H9 (cell line): ENCODE measurements around the gene ENO3. TPM values are rescaled to one million over a fixed set of nuclear protein-coding genes. Genes with fewer than 3 reads are reported as not detected.

Experiments
- DNase-seq: peaks from one replicate; pipeline ENCODE4 v3.0.0-alpha.2; 2017
- H2AFZ ChIP-seq: one replicate; pipeline ENCODE4 v1.6.1; 2013; ENCODE audit warnings: mild to moderate bottlenecking, low read length, control low read depth, moderate library complexity
- H2AK5ac ChIP-seq: 2 replicates; pipeline ENCODE4 v1.6.1; 2013; ENCODE audit warnings: low read length, control low read depth, mixed read lengths; ENCODE audit not compliant: insufficient read length
- H2BK120ac ChIP-seq: one replicate; pipeline ENCODE4 v1.6.1; 2013; ENCODE audit warnings: low read depth, mild to moderate bottlenecking, low read length, control low read depth, inconsistent platforms; ENCODE audit not compliant: poor library complexity, severe bottlenecking
- H2BK12ac ChIP-seq: 2 replicates; pipeline ENCODE4 v1.6.1; 2013; ENCODE audit warnings: low read length, control low read depth, mixed read lengths, low read depth; ENCODE audit not compliant: insufficient read length
- H2BK15ac ChIP-seq: 2 replicates; pipeline ENCODE4 v1.6.1; 2013; ENCODE audit warnings: low read depth, low read length, control low read depth
- H2BK20ac ChIP-seq: one replicate; pipeline ENCODE4 v1.6.1; 2013; ENCODE audit warnings: low read depth, mild to moderate bottlenecking, low read length, control low read depth, inconsistent platforms; ENCODE audit not compliant: poor library complexity, severe bottlenecking
- H2BK5ac ChIP-seq: 2 replicates; pipeline ENCODE4 v1.6.1; 2013; ENCODE audit warnings: low read length, control low read depth, mixed read lengths; ENCODE audit not compliant: insufficient read length
- H3K14ac ChIP-seq: 2 replicates; pipeline ENCODE4 v1.6.1; 2013; ENCODE audit warnings: low read length, control low read depth; ENCODE audit not compliant: insufficient read depth
- H3K18ac ChIP-seq: 2 replicates; pipeline ENCODE4 v1.6.1; 2013; ENCODE audit warnings: low read depth, mild to moderate bottlenecking, mixed read lengths, low read length, control low read depth; ENCODE audit not compliant: insufficient read length
- H3K23ac ChIP-seq: 2 replicates; pipeline ENCODE4 v1.6.1; 2013; ENCODE audit warnings: low read length, control low read depth, mixed read lengths, low read depth; ENCODE audit not compliant: insufficient read length
- H3K23me2 ChIP-seq: 2 replicates; pipeline ENCODE4 v1.6.1; 2013; ENCODE audit warnings: low read depth, mild to moderate bottlenecking, mixed read lengths, low read length, control low read depth; ENCODE audit not compliant: insufficient read length, poor library complexity, severe bottlenecking
- H3K27ac ChIP-seq: 2 replicates; pipeline ENCODE4 v1.5.1; 2013; ENCODE audit warnings: low read length, control low read depth, mixed read lengths, low read depth; ENCODE audit not compliant: insufficient read length
- H3K27me3 ChIP-seq: 2 replicates; pipeline ENCODE4 v1.6.1; 2013; ENCODE audit warnings: low read length, control low read depth, inconsistent platforms; ENCODE audit not compliant: insufficient read depth
- H3K4ac ChIP-seq: 2 replicates; pipeline ENCODE4 v1.6.1; 2013; ENCODE audit warnings: low read depth, mild to moderate bottlenecking, control low read depth, inconsistent platforms, low read length, moderate library complexity
- H3K4me1 ChIP-seq: 2 replicates; pipeline ENCODE4 v1.6.1; 2013; ENCODE audit warnings: low read length, control low read depth, inconsistent platforms; ENCODE audit not compliant: insufficient read depth
- H3K4me2 ChIP-seq: 2 replicates; pipeline ENCODE4 v1.6.1; 2013; ENCODE audit warnings: low read length, control low read depth, mixed read lengths; ENCODE audit not compliant: insufficient read length, insufficient read depth
- H3K56ac ChIP-seq: 2 replicates; pipeline ENCODE4 v1.6.1; 2013; ENCODE audit warnings: low read depth, mild to moderate bottlenecking, mixed read lengths, low read length, control low read depth; ENCODE audit not compliant: insufficient read length
- H3K79me1 ChIP-seq: 2 replicates; pipeline ENCODE4 v1.6.1; 2013; ENCODE audit warnings: low read depth, mild to moderate bottlenecking, moderate library complexity, low read length, control low read depth, inconsistent platforms; ENCODE audit not compliant: insufficient read depth, poor library complexity, severe bottlenecking
- H3K79me2 ChIP-seq: 2 replicates; pipeline ENCODE4 v1.6.1; 2013; ENCODE audit warnings: low read length, control low read depth, inconsistent platforms; ENCODE audit not compliant: insufficient read depth
- H3K9ac ChIP-seq: 2 replicates; pipeline ENCODE4 v1.6.1; 2013; ENCODE audit warnings: low read length, control low read depth, mixed read lengths; ENCODE audit not compliant: insufficient read length; ENCODE audit errors: extremely low read depth
- H3K9me3 ChIP-seq: one replicate; pipeline ENCODE4 v1.6.1; 2013; ENCODE audit warnings: low read depth, low read length, inconsistent platforms; ENCODE audit not compliant: control insufficient read depth
- H3T11ph ChIP-seq: one replicate; pipeline ENCODE4 v1.6.1; 2013; ENCODE audit warnings: mild to moderate bottlenecking, low read length, control low read depth, inconsistent platforms
- H4K20me1 ChIP-seq: one replicate; pipeline ENCODE4 v1.6.1; 2013; ENCODE audit not compliant: control insufficient read depth, insufficient read length, insufficient read depth
- H4K5ac ChIP-seq: 2 replicates; pipeline ENCODE4 v1.6.1; 2013; ENCODE audit warnings: low read depth, mild to moderate bottlenecking, mixed read lengths, low read length, control low read depth; ENCODE audit not compliant: insufficient read length
- H4K8ac ChIP-seq: replicated peaks from 2 replicates; pipeline ENCODE4 v1.6.1; 2013; ENCODE audit warnings: low read length, control low read depth, mixed read lengths, low read depth; ENCODE audit not compliant: insufficient read length
- H4K91ac ChIP-seq: 2 replicates; pipeline ENCODE4 v1.6.1; 2013; ENCODE audit warnings: low read depth, mild to moderate bottlenecking, moderate library complexity, mixed read lengths, low read length, control low read depth; ENCODE audit not compliant: insufficient read length
- H3K27ac Mint-ChIP-seq, 3 experiments: 2 replicates in 2 of 3; 3 replicates in 1 of 3; pipeline ENCODE4 v1.8.0; 2020 to 2021; ENCODE audit warnings: mixed read lengths in 3 of 3, mild to moderate bottlenecking in 1 of 3, moderate library complexity in 1 of 3
- H3K27me3 Mint-ChIP-seq: 2 replicates; pipeline ENCODE4 v1.8.0; 2021; ENCODE audit warnings: low read depth, mild to moderate bottlenecking, moderate library complexity, mixed read lengths
- H3K36me3 Mint-ChIP-seq, 3 experiments: 2 replicates in 2 of 3; 3 replicates in 1 of 3; pipeline ENCODE4 v1.8.0; 2020 to 2021; ENCODE audit warnings: low read depth in 3 of 3, mixed read lengths in 3 of 3; ENCODE audit not compliant: insufficient read depth in 1 of 3
- H3K4me1 Mint-ChIP-seq, 2 experiments: 2 replicates each; pipeline ENCODE4 v1.8.0; 2020; ENCODE audit warnings: mixed read lengths in 2 of 2
- H3K4me3 Mint-ChIP-seq, 2 experiments: 2 replicates in 1 of 2; 3 replicates in 1 of 2; pipeline ENCODE4 v1.8.0; 2020 to 2021; ENCODE audit warnings: mild to moderate bottlenecking in 2 of 2, mixed read lengths in 2 of 2, moderate library complexity in 1 of 2
- H3K9me3 Mint-ChIP-seq, 2 experiments: 2 replicates in 1 of 2; 3 replicates in 1 of 2; pipeline ENCODE4 v1.8.0; 2020; ENCODE audit warnings: mild to moderate bottlenecking in 2 of 2, mixed read lengths in 2 of 2, moderate library complexity in 1 of 2
- WGBS: extraction: QIAGEN DNeasy Blood & Tissue Kit; methylation state at CpG from one replicate; pipeline ENCODE4 v1.1.7; 2013; ENCODE audit warnings: missing lambda C conversion rate, low lambda C conversion rate, mixed read lengths; ENCODE audit not compliant: insufficient read length; ENCODE audit errors: extremely low coverage; 5-methylcytosine and 5-hydroxymethylcytosine counted together
- microRNA-seq: library from miRNA; unstranded; fragments of <30 nt; microRNA quantifications from one replicate; pipeline ENCODE4, GENCODE V29; 2020; ENCODE audit warnings: borderline microRNAs expressed
- total RNA-seq: library from RNA; stranded (reverse); gene quantifications from 2 replicates; pipeline ENCODE4 v1.2.1, GENCODE V29; 2021
- TF ChIP-seq, protein P1 (sequence below): fragments of 200-600 bp; sonication (generic); conservative IDR thresholded peaks from 3 replicates; pipeline ENCODE4 v1.8.0; 2021; ENCODE audit warnings: antibody characterized with exemption, mild to moderate bottlenecking

ENO3 gene
- total RNA-seq, 1 experiment from 2014 or later: 25.4 TPM

DNA sequence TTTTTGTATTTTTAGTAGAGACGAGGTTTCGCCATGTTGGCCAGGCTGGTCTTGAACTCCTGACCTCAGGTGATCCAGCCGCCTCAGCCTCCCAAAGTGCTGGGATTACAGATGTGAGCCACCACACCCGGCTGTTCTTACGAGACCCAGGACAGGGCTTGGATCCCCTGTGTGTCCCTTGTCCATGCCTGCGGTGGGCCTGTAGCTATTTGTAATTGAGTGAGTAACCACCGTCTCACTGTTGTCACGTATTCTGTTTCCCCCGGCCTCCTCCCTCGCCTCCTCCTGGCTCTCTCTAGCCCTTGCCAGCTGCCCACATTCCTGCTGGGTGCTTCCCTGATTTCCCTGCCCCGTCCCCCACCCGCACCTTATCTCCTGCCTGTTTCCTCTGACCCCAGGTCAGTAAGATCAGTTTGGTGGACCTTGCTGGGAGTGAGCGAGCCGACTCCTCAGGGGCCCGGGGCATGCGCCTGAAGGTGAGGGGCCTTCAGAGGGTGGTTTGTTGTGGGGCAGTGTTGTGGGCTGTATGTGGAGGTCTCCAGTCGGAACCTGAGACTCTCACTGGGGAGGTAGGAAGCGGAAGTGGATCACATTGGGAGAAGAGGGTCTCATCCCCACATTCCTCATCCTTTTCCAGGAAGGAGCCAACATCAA is 52.4 kb downstream of the ENO3 start:
- H2BK5ac ChIP-seq: no peak overlapping the region
- H2AFZ ChIP-seq: no peak overlapping the region
- H2BK20ac ChIP-seq: no peak overlapping the region
- no peaks in the 10 kb centered on the region for H3K27me3 ChIP-seq
- no peak overlapping the region for H3K4me2 ChIP-seq
- H3K14ac ChIP-seq: no peak overlapping the region
- H4K91ac ChIP-seq: no peak overlapping the region
- H3K9me3 ChIP-seq: no peaks in the 10 kb centered on the region
- WGBS: no CpG with 5 or more reads among the region's 18 CpGs
- no peak overlapping the region for H2BK120ac ChIP-seq
- Mint-ChIP-seq H3K4me1 (peaks cover 9 to 16% of the 10 kb centered on the region in 2 experiments), H3K4me3 (no peak overlapping the region), H3K27ac (no peak overlapping the region; a peak in 1 of 7 replicates), H3K36me3 (peaks cover 58 to 77% (median 72%) of the 10 kb centered on the region in 3 experiments), H3K27me3 (no peaks in the 10 kb centered on the region), H3K9me3 (no peaks in the 10 kb centered on the region)
- no peak overlapping the region for H4K5ac ChIP-seq
- H3K4ac ChIP-seq: no peak overlapping the region
- no peaks in the 10 kb centered on the region for H4K20me1 ChIP-seq
- H2AK5ac ChIP-seq: no peak overlapping the region
- no peak overlapping the region for H3K18ac ChIP-seq
- peaks cover 8% of the 10 kb centered on the region for H3K79me1 ChIP-seq
- no peak overlapping the region for H2BK15ac ChIP-seq
- H4K8ac ChIP-seq: no peak overlapping the region
- TF ChIP-seq, protein P1, sequence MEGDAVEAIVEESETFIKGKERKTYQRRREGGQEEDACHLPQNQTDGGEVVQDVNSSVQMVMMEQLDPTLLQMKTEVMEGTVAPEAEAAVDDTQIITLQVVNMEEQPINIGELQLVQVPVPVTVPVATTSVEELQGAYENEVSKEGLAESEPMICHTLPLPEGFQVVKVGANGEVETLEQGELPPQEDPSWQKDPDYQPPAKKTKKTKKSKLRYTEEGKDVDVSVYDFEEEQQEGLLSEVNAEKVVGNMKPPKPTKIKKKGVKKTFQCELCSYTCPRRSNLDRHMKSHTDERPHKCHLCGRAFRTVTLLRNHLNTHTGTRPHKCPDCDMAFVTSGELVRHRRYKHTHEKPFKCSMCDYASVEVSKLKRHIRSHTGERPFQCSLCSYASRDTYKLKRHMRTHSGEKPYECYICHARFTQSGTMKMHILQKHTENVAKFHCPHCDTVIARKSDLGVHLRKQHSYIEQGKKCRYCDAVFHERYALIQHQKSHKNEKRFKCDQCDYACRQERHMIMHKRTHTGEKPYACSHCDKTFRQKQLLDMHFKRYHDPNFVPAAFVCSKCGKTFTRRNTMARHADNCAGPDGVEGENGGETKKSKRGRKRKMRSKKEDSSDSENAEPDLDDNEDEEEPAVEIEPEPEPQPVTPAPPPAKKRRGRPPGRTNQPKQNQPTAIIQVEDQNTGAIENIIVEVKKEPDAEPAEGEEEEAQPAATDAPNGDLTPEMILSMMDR: no peak
- H3K23me2 ChIP-seq: peaks cover 5% of the 10 kb centered on the region
- DNase-seq: no peak
- H3K27ac ChIP-seq: no peak overlapping the region
- H3K4me1 ChIP-seq: peaks cover 2% of the 10 kb centered on the region
- no peak overlapping the region for H2BK12ac ChIP-seq
- H3T11ph ChIP-seq: no peak overlapping the region
- no peak overlapping the region for H3K23ac ChIP-seq
- H3K56ac ChIP-seq: no peak overlapping the region
- no peak overlapping the region for H3K9ac ChIP-seq
- peaks cover 4% of the 10 kb centered on the region; the same call in 1 of the 2 replicates for H3K79me2 ChIP-seq

Small RNAs within 50 kb of the gene (microRNA-seq; reads per million reads assigned to microRNA genes)
- gene MIR6864: not detected
- gene MIR6865: not detected

Other genes starting within 250 kb of the ENO3 start
- 148 and 154 TPM in 2 replicates for gene PELP1, start 247.0 kb upstream of the ENO3 start, total RNA-seq
- 75.3 and 81.1 TPM in 2 replicates for gene ARRB2, start 240.5 kb upstream of the ENO3 start, total RNA-seq
- gene MED11, start 219.7 kb upstream of the ENO3 start, total RNA-seq: 17.5 and 19.5 TPM in 2 replicates
- gene ZMYND15, start 211.3 kb upstream of the ENO3 start, total RNA-seq: 0.42 and 0.44 TPM in 2 replicates
- gene CXCL16, start 211.2 kb upstream of the ENO3 start, total RNA-seq: 4.2 and 4.5 TPM in 2 replicates
- gene TM4SF5, start 179.2 kb upstream of the ENO3 start, total RNA-seq: not detected in 2 replicates
- 0.31 TPM in 1 of 2 replicates, not detected in the other for gene VMO1, start 164.8 kb upstream of the ENO3 start, total RNA-seq
- not detected in 2 replicates for gene GLTPD2, start 162.2 kb upstream of the ENO3 start, total RNA-seq
- gene PSMB6, start 155.0 kb upstream of the ENO3 start, total RNA-seq: 244 and 247 TPM in 2 replicates
- 63.3 and 66.6 TPM in 2 replicates for gene PLD2, start 144.0 kb upstream of the ENO3 start, total RNA-seq
- 64.3 and 68.8 TPM in 2 replicates for gene MINK1, start 117.8 kb upstream of the ENO3 start, total RNA-seq
- gene C17orf107, start 51.6 kb upstream of the ENO3 start, total RNA-seq: 4.0 and 4.4 TPM in 2 replicates
- 0.31 and 0.61 TPM in 2 replicates for gene CHRNE, start 48.0 kb upstream of the ENO3 start, total RNA-seq
- gene GP1BA, start 18.8 kb upstream of the ENO3 start, total RNA-seq: not detected in 2 replicates
- gene SLC25A11, start 11.1 kb upstream of the ENO3 start, total RNA-seq: 74.9 and 80.6 TPM in 2 replicates
- 134 and 135 TPM in 2 replicates for gene RNF167, start 10.9 kb upstream of the ENO3 start, total RNA-seq
- gene PFN1, start 2.6 kb upstream of the ENO3 start, total RNA-seq: 1,149 and 1,217 TPM in 2 replicates
- gene SPAG7, start 16.7 kb downstream of the ENO3 start, total RNA-seq: 102 and 105 TPM in 2 replicates
- gene CAMTA2, start 36.6 kb downstream of the ENO3 start, total RNA-seq: 13.7 and 15.6 TPM in 2 replicates
- gene INCA1, start 46.4 kb downstream of the ENO3 start, total RNA-seq: 1.3 and 1.5 TPM in 2 replicates
- 85.6 and 87.3 TPM in 2 replicates for gene KIF1C, start 46.8 kb downstream of the ENO3 start, total RNA-seq
- 0.15 and 0.17 TPM in 2 replicates for gene SLC52A1, start 84.3 kb downstream of the ENO3 start, total RNA-seq
- gene ZFP3, start 127.3 kb downstream of the ENO3 start, total RNA-seq: 0.11 and 0.18 TPM in 2 replicates
- 44.7 and 46.4 TPM in 2 replicates for gene ZNF232, start 160.8 kb downstream of the ENO3 start, total RNA-seq
- gene USP6, start 164.9 kb downstream of the ENO3 start, total RNA-seq: 0.17 and 0.18 TPM in 2 replicates
- gene ZNF594, start 240.7 kb downstream of the ENO3 start, total RNA-seq: 11.3 and 12.5 TPM in 2 replicates